Astrocyte (in vitro differentiated cells and primary cell): ENCODE results near the gene BSN. TPM values are rescaled to one million over a fixed set of nuclear protein-coding genes. Genes with fewer than 3 reads are reported as not detected.

ENCODE experiments used
- DNase-seq: peaks from one replicate; pipeline ENCODE4 v3.0.0-alpha.2; 2010; ENCODE audit warnings: low read depth
- FAIRE-seq: peaks from 2 replicates; lab custom pipeline; 2011; peaks lifted over from hg19 to GRCh38; lab: Jason Lieb, UNC
- H2AFZ ChIP-seq: 2 replicates; pipeline ENCODE4 v1.6.0; 2012; ENCODE audit warnings: low read depth, low read length, inconsistent platforms
- H3K27ac ChIP-seq: 2 replicates; pipeline ENCODE4 v1.5.1; 2011; ENCODE audit warnings: low read depth, low read length, inconsistent platforms
- H3K27me3 ChIP-seq: 2 replicates; pipeline ENCODE4 v1.6.0; 2011; ENCODE audit warnings: low read length, inconsistent platforms; ENCODE audit not compliant: insufficient read depth
- H3K36me3 ChIP-seq: 2 replicates; pipeline ENCODE4 v1.5.1; 2011; ENCODE audit warnings: low read length, inconsistent platforms; ENCODE audit not compliant: insufficient read depth
- H3K4me1 ChIP-seq: 2 replicates; pipeline ENCODE4 v1.5.1; 2011; ENCODE audit warnings: low read length, inconsistent platforms; ENCODE audit not compliant: insufficient read depth
- H3K4me2 ChIP-seq: 2 replicates; pipeline ENCODE4 v1.6.0; 2012; ENCODE audit warnings: low read length, inconsistent platforms
- H3K4me3 ChIP-seq: 2 replicates; pipeline ENCODE4 v1.5.1; 2011; ENCODE audit warnings: low read depth, mild to moderate bottlenecking, low read length, inconsistent platforms; ENCODE audit not compliant: insufficient read depth
- H3K79me2 ChIP-seq: 2 replicates; pipeline ENCODE4 v1.6.0; 2012; ENCODE audit warnings: mild to moderate bottlenecking, low read length, inconsistent platforms; ENCODE audit not compliant: insufficient read depth
- H3K9ac ChIP-seq: 2 replicates; pipeline ENCODE4 v1.6.0; 2012; ENCODE audit warnings: mild to moderate bottlenecking, low read length, inconsistent platforms
- H3K9me3 ChIP-seq: 2 replicates; pipeline ENCODE4 v1.5.1; 2012; ENCODE audit warnings: low read depth, mild to moderate bottlenecking, low read length, inconsistent platforms; ENCODE audit not compliant: insufficient read depth
- H4K20me1 ChIP-seq: 2 replicates; pipeline ENCODE4 v1.6.0; 2012; ENCODE audit warnings: low read length, inconsistent platforms; ENCODE audit not compliant: insufficient read depth
- H3K27ac Mint-ChIP-seq: one replicate; pipeline ENCODE4 v1.8.0; 2021; ENCODE audit warnings: mild to moderate bottlenecking, mixed read lengths; ENCODE audit not compliant: unreplicated experiment
- H3K27me3 Mint-ChIP-seq: one replicate; pipeline ENCODE4 v1.8.0; 2021; ENCODE audit warnings: low read depth, mixed read lengths; ENCODE audit not compliant: unreplicated experiment
- H3K36me3 Mint-ChIP-seq: one replicate; pipeline ENCODE4 v1.8.0; 2021; ENCODE audit warnings: low read depth, mixed read lengths; ENCODE audit not compliant: unreplicated experiment
- H3K4me1 Mint-ChIP-seq: one replicate; pipeline ENCODE4 v1.8.0; 2021; ENCODE audit warnings: low read depth, mixed read lengths; ENCODE audit not compliant: unreplicated experiment
- H3K4me3 Mint-ChIP-seq: one replicate; pipeline ENCODE4 v1.8.0; 2021; ENCODE audit warnings: mild to moderate bottlenecking, moderate library complexity, mixed read lengths; ENCODE audit not compliant: unreplicated experiment
- H3K9me3 Mint-ChIP-seq: one replicate; pipeline ENCODE4 v1.8.0; 2021; ENCODE audit warnings: mild to moderate bottlenecking, mixed read lengths; ENCODE audit not compliant: unreplicated experiment
- CTCF ChIP-seq: IDR thresholded peaks from 2 replicates; pipeline ENCODE4 v1.5.1; 2011; ENCODE audit warnings: low read depth, mild to moderate bottlenecking, inconsistent platforms, low read length, moderate library complexity; ENCODE audit not compliant: insufficient read depth
- EZH2 ChIP-seq: IDR thresholded peaks from 2 replicates; pipeline ENCODE4 v1.6.1; 2012; ENCODE audit warnings: mild to moderate bottlenecking, low read length, inconsistent platforms; ENCODE audit not compliant: insufficient read depth
- total RNA-seq: library from RNA; stranded (reverse); gene quantifications from 2 replicates; pipeline ENCODE4 v1.2.1, GENCODE V29; 2021

The BSN gene
- total RNA-seq, 1 donor from 2014 or later = 0.86 TPM

- Mint-ChIP-seq H3K27me3 (peaks cover 21% of the 10 kb centered on the region), H3K9me3 (peaks cover 3% of the 10 kb centered on the region)
Measured at GRCh38 chr3:49652218-49652902, 98.1 kb downstream of the BSN start.

GRCh38 chr3:49652903-49653415, 98.7 kb downstream of the BSN start:
- no peak overlapping the region for H3K27ac ChIP-seq
- Mint-ChIP-seq H3K27ac (no peak overlapping the region), H3K36me3 (no peaks in the 10 kb centered on the region), H3K4me1 (peaks cover 7% of the 10 kb centered on the region), H3K9me3 (peaks cover 3% of the 10 kb centered on the region), H3K4me3 (no peak overlapping the region), H3K27me3 (peaks cover 25% of the 10 kb centered on the region)
- TF ChIP-seq CTCF (no peak), EZH2 (no peak)
- H2AFZ ChIP-seq = no peak overlapping the region
- no peaks in the 10 kb centered on the region for H3K4me1 ChIP-seq
- peaks cover 2% of the 10 kb centered on the region for H3K27me3 ChIP-seq
- FAIRE-seq (no peak), DNase-seq (no peak)
- no peaks in the 10 kb centered on the region for H3K79me2 ChIP-seq
- H3K9me3 ChIP-seq = no peaks in the 10 kb centered on the region
- H4K20me1 ChIP-seq = no peaks in the 10 kb centered on the region
- no peak overlapping the region for H3K4me3 ChIP-seq
- no peak overlapping the region for H3K4me2 ChIP-seq
- no peaks in the 10 kb centered on the region for H3K36me3 ChIP-seq
- no peak overlapping the region for H3K9ac ChIP-seq

More at GRCh38 chr3:49652218-49652902, 98.1 kb downstream of the BSN start:
- no peak overlapping the region for H3K9ac ChIP-seq
- TF ChIP-seq CTCF (no peak), EZH2 (no peak)
- H3K4me1 ChIP-seq = no peaks in the 10 kb centered on the region
- no peaks in the 10 kb centered on the region for H3K36me3 ChIP-seq
- H3K4me2 ChIP-seq = no peak overlapping the region
- no peak overlapping the region for H3K27ac ChIP-seq
- no peaks in the 10 kb centered on the region for H3K79me2 ChIP-seq
- H2AFZ ChIP-seq = no peak overlapping the region
- no peak overlapping the region for H3K27ac Mint-ChIP-seq
- no peaks in the 10 kb centered on the region for H4K20me1 ChIP-seq
- peaks cover 12% of the 10 kb centered on the region for H3K4me1 Mint-ChIP-seq
- H3K4me3 ChIP-seq = no peak overlapping the region
- H3K27me3 ChIP-seq = peaks cover 2% of the 10 kb centered on the region
- no peaks in the 10 kb centered on the region for H3K36me3 Mint-ChIP-seq
- no peak overlapping the region for H3K4me3 Mint-ChIP-seq
- H3K9me3 ChIP-seq = no peaks in the 10 kb centered on the region
- no peak for FAIRE-seq
- DNase-seq = no peak

- no peak overlapping the region for H3K27ac Mint-ChIP-seq
- H3K4me3 Mint-ChIP-seq = no peak overlapping the region
- no peak for FAIRE-seq
- peaks cover 3% of the 10 kb centered on the region for H3K9me3 Mint-ChIP-seq
- H3K27me3 ChIP-seq = peaks cover 2% of the 10 kb centered on the region
- H3K9ac ChIP-seq = no peak overlapping the region
- no peaks in the 10 kb centered on the region for H3K4me1 ChIP-seq
- H4K20me1 ChIP-seq = no peaks in the 10 kb centered on the region
- H3K79me2 ChIP-seq = no peaks in the 10 kb centered on the region
- H3K4me3 ChIP-seq = no peak overlapping the region
- H3K4me2 ChIP-seq = no peak overlapping the region
- no peak overlapping the region for H2AFZ ChIP-seq
- H3K9me3 ChIP-seq = no peaks in the 10 kb centered on the region
- TF ChIP-seq CTCF (no peak), EZH2 (no peak)
- peaks cover 5% of the 10 kb centered on the region for H3K4me1 Mint-ChIP-seq
- no peak for DNase-seq
- no peaks in the 10 kb centered on the region for H3K36me3 Mint-ChIP-seq
- peaks cover 29% of the 10 kb centered on the region for H3K27me3 Mint-ChIP-seq
- H3K36me3 ChIP-seq = no peaks in the 10 kb centered on the region
- H3K27ac ChIP-seq = no peak overlapping the region
Measured at GRCh38 chr3:49653621-49654020, 99.3 kb downstream of the BSN start.
